ENCODE measurements around the gene MLKL.

MLKL gene

DNA sequence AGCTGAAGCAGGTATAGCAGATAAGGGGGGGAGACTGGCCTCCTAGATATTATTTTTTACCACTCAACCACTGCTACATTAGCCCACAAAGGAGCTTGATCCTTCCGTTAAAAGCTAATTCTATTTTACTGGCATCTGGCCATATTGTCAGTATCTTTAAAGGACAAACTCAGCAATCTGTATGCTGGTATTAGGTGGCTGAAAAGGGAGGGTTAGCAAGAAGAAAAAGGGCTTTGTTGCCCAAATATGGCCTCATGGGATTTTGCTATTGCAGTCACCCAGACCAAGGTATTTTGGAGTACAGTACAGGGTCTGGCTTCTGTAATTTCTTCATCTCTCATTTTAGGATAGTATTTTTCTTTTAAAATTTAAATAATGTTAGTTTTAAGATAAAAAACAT, 48.4 kb downstream of the MLKL start:
- DNase-seq (ENCODE audit: extremely low read depth in 1 of 2, low read depth in 1 of 2) = no peak

DNA sequence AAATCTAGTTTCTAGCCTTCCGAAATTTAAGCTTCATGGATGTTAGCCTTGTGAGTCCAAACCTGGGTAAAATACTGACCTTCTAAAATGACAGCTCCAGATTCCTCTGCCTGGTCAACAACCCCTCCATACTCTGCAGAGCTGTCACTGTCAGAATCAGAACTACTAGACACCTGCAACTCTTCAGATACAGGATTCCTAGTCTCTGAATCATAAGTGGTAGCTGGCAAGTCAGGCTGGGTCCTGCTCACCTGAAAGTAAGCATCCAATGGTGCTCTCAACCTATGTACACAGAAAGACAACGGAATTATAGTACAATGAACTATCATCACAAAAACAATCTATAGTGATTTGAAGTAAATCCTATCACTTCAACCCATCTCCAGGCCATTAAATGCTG, 48.8 kb downstream of the MLKL start:
- DNase-seq (ENCODE audit: extremely low read depth in 1 of 2, low read depth in 1 of 2) = no peak

DNA sequence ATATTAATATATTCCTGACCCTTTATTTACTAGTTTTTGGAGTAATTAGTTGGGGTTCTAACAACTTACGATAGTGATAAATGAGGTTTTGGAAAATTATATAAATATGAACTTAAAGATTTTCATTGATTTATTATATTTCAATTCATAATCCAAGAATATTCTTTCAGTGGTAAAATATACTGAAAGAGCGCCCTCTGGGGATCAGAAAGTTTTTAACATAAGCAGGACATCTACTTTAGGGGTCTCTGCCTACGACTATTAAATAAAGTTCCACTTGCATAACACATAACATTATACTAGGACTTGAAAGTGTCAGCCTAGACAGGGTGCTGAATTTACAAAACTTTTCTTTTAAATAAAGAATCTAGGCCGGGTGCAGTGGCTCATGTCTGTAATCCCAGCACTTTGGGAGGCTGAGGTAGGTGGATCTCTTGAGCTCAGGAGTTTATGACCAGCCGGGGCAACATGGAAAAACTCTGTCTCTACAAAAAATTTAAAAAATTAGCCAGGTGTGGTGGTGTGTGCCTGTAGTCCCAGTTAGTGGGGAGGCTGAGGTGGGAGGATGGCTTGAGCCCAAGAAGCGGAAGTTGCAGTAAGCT, 49.6 kb downstream of the MLKL start:
- DNase-seq (ENCODE audit: extremely low read depth in 1 of 2, low read depth in 1 of 2) = no peak

DNA sequence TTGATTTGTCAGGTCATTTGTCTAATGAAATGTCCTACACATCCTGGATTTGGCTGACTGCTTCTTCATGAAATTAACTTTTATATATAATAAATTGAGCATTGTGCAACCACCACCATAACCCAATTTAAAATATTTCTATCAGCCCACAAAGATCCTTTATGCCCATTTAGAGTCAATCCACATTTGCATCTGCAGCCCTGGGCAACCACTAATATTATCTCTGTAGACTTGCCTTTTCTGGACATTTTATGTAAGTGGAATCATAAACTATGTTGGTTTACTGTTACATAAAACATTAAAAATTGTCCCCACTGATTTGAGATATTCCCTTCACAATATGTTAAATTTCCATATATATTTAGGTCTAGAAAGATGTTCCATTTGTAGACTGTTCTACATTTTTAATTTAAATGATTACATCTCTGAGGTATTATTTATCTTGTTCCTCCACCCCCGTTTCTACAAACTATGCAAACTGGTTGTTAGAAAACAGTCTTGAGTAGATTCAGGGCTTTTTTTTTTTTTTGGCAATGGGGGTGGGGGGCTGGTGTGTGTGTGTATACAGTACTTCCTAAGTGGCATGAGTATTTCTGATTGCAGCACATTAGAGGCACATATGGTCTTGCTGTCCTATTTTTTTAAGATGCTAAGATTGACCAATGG, 50.7 kb downstream of the MLKL start:
- DNase-seq (ENCODE audit: extremely low read depth in 1 of 2, low read depth in 1 of 2) = no peak

DNA sequence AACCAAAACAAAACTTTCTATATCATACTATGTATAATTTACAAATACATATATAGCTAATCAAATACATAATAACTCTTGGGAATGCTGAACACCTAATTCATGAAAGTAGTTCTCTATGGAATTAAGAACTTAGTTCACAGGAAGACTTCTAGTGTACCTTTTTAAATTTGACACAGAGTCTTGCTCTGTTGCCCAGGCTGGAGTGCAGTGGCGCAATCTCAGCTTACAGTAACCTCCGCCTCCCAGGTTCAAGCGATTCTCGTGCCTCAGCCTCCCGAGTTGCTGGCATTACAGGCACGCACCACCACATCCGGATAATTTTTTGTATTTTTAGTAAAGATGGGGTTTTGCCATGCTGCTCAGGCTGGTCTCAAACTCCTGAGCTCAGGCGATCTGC, 58.7 kb downstream of the MLKL start:
- DNase-seq (ENCODE audit: extremely low read depth in 1 of 2, low read depth in 1 of 2) = no peak

DNA sequence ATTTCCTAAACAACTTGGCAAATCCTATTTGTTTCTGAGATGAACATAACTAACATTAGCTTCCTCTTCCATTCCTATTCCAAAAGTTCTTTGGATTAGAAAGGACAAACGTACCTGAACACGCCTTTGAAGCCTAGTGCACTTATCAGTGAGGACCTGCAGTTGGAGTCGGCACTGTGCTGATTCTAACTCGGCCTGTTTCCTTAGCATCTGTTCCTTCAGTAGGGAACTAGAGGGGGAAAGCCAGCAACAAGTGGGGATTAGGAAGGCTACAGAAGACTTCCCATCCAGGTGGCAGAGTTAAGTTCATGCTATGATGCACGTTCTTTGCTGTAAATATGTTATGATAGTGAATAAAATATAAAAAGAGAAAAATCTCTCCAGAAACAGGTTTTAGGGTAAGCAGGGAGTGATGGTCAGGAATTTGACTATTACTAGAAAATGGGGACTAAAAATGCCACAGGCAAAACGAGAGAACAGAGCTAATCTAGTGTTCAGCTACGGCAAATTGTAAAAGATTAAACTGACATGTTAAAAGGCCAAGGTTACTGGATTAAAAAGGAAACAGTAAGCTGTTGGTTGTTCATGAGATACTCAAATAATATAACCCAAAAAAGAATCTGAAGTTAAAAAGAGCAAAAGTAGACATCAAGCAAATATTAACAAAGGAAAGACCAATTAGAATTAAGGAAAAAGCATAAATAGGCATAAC, 62.8 kb downstream of the MLKL start:
- DNase-seq (ENCODE audit: extremely low read depth in 1 of 2, low read depth in 1 of 2) = no peak

DNA sequence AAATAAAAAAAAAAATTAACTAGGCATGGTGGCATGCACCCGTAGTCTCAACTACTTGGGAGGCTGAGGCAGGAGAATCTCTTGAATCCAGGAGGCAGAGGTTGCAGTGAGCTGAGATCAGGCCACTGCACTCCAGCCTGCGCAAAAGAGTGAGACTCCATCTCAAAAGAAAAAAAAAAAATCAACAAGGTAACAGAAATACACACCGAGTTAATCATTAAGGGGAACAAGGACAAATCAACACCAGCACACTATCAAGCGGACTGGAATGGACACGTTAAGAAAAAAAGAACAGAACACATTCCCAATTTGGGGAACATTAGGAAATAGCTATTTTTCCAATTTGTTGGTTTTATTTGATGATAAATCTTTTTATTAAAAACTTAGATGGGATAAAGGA, 65.4 kb downstream of the MLKL start:
- no peak for DNase-seq (ENCODE audit: extremely low read depth in 1 of 2, low read depth in 1 of 2)

DNA sequence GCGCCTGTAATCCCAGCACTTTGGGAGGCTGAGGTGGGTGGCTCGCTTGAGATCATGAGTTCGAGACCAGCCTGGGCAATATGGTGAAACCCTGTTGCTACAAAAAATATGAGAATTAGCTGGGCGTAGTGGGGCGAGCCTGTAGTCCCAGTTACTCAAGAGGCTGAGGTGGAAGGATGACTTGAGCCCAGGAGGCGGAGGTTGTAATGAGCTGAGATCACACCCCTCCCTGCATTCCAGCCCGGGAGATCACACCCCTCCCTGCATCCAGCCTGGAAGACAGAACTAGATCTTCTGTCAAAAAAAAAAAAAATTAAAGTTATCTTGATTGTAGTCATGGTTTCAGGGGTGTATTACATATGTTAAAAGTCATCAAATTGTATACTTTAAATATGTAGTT, 67.0 kb downstream of the MLKL start:
- DNase-seq (ENCODE audit: extremely low read depth in 1 of 2, low read depth in 1 of 2) = no peak

DNA sequence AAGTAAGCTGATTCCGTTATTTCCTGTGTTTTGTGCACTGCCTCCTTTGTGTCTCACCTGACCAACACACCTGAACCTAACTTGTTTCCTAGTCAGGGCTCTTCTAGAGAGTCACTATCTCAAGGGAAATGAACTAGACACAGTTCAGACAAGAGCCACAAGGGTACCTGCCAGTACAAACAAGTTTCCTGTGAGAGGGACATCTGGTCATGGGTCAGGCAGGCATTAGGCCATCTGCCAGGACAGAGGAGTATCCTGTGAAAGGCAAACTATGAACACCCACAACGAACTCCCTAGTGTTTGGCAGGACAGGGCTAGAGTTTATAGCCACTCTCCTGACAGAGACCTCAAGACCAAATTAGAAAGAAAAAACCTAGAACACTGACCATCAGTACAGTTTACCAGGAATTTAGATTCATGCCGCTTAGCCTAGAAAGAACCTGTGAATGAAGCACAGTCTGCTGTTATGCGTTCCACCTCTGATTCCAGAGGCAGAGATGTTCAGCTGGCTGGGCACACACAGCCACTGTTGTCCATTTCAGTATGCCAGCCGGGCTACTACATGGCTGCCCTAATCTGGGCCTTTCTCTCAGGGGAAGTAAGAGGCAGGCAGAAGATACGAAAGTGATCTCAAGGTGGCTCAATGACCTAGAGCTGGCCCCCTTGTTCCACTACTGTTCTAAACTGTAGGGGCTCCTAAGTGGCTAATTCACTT, 73.0 kb downstream of the MLKL start:
- no peak for DNase-seq (ENCODE audit: extremely low read depth in 1 of 2, low read depth in 1 of 2)

DNA sequence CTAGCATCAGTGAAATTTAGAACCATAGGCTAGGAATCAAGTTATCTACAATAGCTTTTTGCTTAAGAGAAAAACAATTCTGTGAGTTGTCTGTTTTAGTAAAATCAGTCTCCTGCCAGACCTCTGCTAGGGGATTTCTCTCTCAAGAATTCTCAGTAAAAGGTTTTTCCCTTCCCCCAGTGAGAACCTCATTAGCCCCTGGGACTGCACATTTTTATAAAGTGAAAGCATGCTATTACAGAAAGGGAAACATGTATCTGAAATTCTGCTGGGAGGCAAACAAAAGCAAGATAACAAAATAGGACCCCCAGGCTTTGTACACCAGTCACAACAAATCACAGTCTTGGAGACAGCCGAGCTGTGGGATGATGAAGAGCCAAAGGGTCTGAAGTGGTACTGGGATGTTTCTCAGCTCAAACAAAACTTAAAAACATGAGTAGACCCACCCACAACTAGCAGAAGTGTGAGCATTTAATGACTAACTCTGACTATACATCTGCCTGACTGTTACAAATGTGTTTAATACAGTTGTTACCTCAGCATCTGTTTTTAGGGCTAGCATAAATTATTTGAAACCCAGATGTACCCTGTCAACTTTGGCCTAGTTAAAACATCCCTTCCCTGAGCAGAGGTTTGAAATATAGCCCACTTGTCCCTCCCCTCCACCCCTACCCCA, 73.8 kb downstream of the MLKL start:
- DNase-seq (ENCODE audit: extremely low read depth in 1 of 2, low read depth in 1 of 2) = no peak

DNA sequence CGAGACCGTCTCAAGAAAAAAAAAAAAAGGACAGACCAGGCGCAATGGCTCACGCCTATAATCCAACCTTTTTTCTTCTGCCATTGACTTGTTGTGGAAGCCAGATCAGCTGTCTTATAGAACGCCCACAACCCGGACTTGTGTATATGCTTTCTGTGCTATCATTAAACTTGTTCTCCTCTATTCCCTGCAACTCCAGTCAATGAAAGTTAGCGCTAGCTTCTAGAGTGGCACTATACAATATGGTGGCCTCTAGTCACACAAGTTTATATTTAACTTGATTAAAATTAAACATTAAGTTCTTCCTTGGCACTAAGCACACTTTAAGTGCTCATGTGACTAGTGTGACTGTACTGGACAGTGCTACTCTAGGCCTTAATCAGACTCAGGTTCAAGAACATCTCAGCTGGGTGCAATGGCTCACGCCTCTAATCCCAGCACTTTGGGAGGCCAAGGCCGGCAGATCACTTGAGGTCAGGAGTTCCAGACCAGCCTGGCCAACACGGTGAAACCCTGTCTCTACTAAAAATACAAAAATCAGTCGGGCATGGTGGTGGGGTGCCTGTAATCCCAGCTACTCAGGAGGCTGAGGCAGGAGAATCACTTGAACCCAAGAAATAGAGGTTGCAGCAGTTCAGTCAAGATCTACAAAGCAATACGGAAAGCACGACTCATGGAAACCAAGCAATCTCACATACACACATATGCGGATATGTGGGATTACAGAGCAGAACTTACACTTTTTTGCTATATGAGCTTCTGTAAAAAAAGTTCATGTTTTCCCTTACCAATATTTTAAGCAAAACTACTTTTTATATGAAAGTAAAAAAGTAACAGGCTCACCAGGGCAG, 74.9 kb downstream of the MLKL start:
- DNase-seq (ENCODE audit: extremely low read depth in 1 of 2, low read depth in 1 of 2) = no peak

DNA sequence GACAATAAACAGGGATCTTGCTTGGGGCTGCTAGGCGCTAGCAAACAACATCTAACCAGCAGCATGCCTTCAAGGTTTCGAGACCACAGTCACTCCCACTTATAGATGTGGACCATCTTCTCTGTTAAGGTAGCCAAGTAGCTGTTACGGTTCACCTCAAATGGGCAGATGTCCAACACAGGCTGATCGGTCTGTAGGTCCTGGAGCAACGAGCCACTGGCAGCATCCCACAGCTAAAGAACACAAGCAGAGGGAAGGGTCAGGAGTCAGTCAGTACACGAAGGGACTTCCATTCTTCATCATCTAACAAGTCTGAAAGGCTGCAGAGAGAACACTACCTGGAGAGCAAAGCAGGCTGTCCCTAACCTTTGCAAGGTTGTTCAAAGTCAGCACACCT, 76.8 kb downstream of the MLKL start:
- no peak for DNase-seq (ENCODE audit: extremely low read depth in 1 of 2, low read depth in 1 of 2)

DNA sequence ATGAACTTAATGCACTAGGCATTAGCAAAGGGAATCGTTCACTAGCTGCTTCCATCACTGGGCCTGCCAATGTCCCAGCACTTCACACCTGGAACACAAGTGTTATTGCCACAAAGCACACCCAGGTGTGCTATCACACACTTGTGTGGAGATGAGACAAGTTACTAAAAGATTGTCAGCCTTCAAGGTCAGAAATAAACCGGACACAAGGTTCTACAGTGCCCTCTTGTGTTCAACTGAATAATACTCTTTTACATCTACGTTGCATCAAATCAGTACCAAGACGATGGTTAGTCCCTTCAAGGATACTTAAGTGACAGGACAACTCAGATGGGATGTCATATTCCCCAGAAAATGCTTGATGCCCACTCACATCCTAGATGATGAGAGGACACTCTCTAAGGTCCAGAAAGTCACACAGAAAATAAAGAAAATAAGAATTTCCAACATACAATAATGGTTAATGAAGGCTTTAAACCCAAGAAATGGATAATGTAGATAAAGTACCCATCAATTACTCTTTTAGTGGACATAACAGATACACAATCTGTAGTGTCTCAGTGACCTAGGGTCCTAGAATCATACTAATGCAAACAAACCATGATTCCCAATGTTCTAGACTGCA, 77.3 kb downstream of the MLKL start:
- DNase-seq (ENCODE audit: extremely low read depth in 1 of 2, low read depth in 1 of 2) = no peak

DNA sequence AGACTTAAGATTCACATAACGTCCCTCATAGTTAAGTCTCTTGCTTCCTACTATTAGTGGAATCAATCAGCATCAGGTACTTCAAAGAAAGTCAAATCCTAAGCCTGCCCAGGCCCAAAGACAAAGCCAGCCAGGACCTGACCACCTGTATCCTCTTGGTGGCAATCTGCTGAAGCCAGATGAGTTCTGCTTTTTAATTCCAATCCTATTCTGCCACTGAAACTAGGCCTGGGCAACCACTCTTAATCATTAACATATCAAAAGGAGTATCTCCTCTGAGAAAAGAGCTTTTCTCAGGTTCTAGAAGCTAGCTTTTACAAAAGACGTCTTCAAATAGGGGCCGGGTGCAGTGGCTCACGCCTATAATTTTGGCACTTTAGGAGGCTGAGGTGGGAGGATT, 78.7 kb downstream of the MLKL start:
- DNase-seq (ENCODE audit: extremely low read depth in 1 of 2, low read depth in 1 of 2) = no peak
